Glutamatergic neuron (in vitro differentiated cells): ENCODE measurements around the gene GLCCI1. TPM values are rescaled to one million over a fixed set of nuclear protein-coding genes. Genes with fewer than 3 reads are reported as not detected.

Experiments used
- DNase-seq: peaks from one replicate; pipeline ENCODE4 v3.0.0; 2022
- H3K27ac Mint-ChIP-seq: one replicate; pipeline ENCODE4 v1.8.0; 2020; ENCODE audit warnings: mild to moderate bottlenecking, mixed read lengths, inconsistent platforms; ENCODE audit not compliant: unreplicated experiment
- H3K27me3 Mint-ChIP-seq: one replicate; pipeline ENCODE4 v1.8.0; 2020; ENCODE audit warnings: mild to moderate bottlenecking, moderate library complexity, mixed read lengths, inconsistent platforms; ENCODE audit not compliant: unreplicated experiment
- H3K36me3 Mint-ChIP-seq: one replicate; pipeline ENCODE4 v1.8.0; 2020; ENCODE audit warnings: mild to moderate bottlenecking, mixed read lengths, inconsistent platforms; ENCODE audit not compliant: unreplicated experiment
- H3K4me1 Mint-ChIP-seq: one replicate; pipeline ENCODE4 v1.8.0; 2020; ENCODE audit warnings: mild to moderate bottlenecking, low read depth, mixed read lengths, inconsistent platforms; ENCODE audit not compliant: unreplicated experiment
- H3K4me3 Mint-ChIP-seq: one replicate; pipeline ENCODE4 v1.8.0; 2020; ENCODE audit warnings: mild to moderate bottlenecking, mixed read lengths, inconsistent platforms; ENCODE audit not compliant: unreplicated experiment
- H3K9me3 Mint-ChIP-seq: one replicate; pipeline ENCODE4 v1.8.0; 2020; ENCODE audit warnings: mild to moderate bottlenecking, moderate library complexity, mixed read lengths, inconsistent platforms; ENCODE audit not compliant: unreplicated experiment
- CTCF ChIP-seq: fragments of 200-600 bp; sonication (generic); IDR thresholded peaks from one replicate; pipeline ENCODE4 v1.5.0; 2021; ENCODE audit not compliant: partially characterized antibody, unreplicated experiment
- total RNA-seq: library from RNA; stranded (reverse); fragmentation: NEBNext Ultra II Directional; extraction: Animal tissue kit (Norgen Biotek cat#: 25700); gene quantifications from one replicate; pipeline ENCODE4 v1.2.1, GENCODE V29; 2021; ENCODE audit not compliant: unreplicated experiment

GLCCI1 gene
- total RNA-seq, 1 donor from 2014 or later, result 30.7 TPM

- H3K4me1 Mint-ChIP-seq, result no peaks in the 10 kb centered on the region
- H3K27me3 Mint-ChIP-seq, result no peaks in the 10 kb centered on the region
- TF ChIP-seq CTCF, result no peak
These were observed 45.8 kb downstream of the GLCCI1 start for GRCh38 chr7:8014399-8014798.

GRCh38 chr7:8015100-8015745, 46.6 kb downstream of the GLCCI1 start:
- Mint-ChIP-seq H3K9me3 (peaks cover 3% of the 10 kb centered on the region), H3K27ac (no peak overlapping the region), H3K27me3 (no peaks in the 10 kb centered on the region), H3K4me3 (no peak overlapping the region), H3K36me3 (no peaks in the 10 kb centered on the region), H3K4me1 (no peaks in the 10 kb centered on the region)
- DNase-seq, result no peak
- TF ChIP-seq CTCF, result no peak

More at GRCh38 chr7:8014399-8014798, 45.8 kb downstream of the GLCCI1 start:
- Mint-ChIP-seq H3K9me3 (peaks cover 3% of the 10 kb centered on the region), H3K4me3 (no peak overlapping the region), H3K36me3 (no peaks in the 10 kb centered on the region), H3K27ac (no peak overlapping the region)
- no peak for DNase-seq

DNA sequence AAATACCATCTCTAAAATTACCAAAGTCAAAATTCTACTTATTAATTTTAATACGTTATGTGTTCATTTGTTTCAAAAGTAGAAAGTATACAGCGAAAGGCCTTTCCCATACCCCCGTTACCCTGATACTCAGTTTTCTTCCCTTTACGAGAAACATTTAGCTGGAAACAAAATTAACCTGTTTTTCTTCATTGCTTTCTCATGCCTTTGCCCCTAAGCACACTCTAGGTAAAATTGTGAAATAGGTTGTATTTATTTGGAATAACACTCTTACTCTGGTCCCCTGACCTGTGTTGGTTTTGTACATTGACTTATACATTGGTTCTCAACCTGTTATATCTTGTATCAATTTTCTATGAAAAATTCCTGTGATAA, 47.1 kb downstream of the GLCCI1 start:
- no peaks in the 10 kb centered on the region for H3K4me1 Mint-ChIP-seq
- TF ChIP-seq CTCF, result no peak
- no peak overlapping the region for H3K27ac Mint-ChIP-seq
- no peaks in the 10 kb centered on the region for H3K27me3 Mint-ChIP-seq
- H3K4me3 Mint-ChIP-seq, result no peak overlapping the region
- DNase-seq, result no peak
- peaks cover 3% of the 10 kb centered on the region for H3K9me3 Mint-ChIP-seq
- no peaks in the 10 kb centered on the region for H3K36me3 Mint-ChIP-seq

DNA sequence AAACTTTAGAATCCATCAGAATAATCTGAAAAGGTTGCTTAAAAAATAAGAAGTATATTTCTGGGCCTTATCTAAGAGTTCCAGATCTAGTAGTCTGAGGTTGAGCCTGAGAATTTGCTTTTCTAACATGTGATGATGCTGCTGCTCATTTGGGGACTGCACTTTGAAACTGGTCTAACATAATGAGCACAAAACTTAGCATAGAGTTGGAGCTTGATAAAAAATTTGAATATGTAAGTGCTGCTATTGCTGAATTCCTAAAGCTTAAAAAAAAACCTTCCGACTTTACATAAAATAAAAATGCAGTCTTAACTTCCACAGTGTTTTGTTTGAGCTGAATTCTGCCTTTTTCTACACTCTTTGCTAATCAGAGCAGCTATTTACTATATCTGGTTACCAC, 48.8 kb downstream of the GLCCI1 start:
- H3K4me1 Mint-ChIP-seq, result no peaks in the 10 kb centered on the region
- no peaks in the 10 kb centered on the region for H3K27me3 Mint-ChIP-seq
- no peak overlapping the region for H3K27ac Mint-ChIP-seq
- TF ChIP-seq CTCF, result no peak
- H3K36me3 Mint-ChIP-seq, result no peaks in the 10 kb centered on the region
- no peak overlapping the region for H3K4me3 Mint-ChIP-seq
- DNase-seq, result no peak
- no peaks in the 10 kb centered on the region for H3K9me3 Mint-ChIP-seq

DNA sequence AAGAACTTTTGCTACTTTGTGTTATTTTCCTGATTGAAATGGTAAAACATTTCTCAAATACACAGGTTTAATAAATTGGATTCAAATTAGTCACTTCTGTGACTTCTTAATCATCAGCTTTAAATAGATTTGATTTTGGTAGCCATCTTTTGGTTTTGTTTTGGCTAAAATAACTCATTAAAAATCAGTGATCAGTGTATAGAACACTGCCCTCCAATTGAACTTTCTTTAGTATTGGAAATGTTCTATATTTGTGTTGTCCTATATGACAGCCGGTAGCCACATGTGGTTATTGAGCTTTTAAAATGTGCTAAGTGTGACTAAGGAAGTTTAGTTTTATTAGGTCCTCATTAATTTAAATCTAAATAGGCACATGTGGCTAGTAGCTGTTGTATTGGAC, 50.4 kb downstream of the GLCCI1 start:
- H3K27me3 Mint-ChIP-seq, result no peaks in the 10 kb centered on the region
- no peaks in the 10 kb centered on the region for H3K9me3 Mint-ChIP-seq
- no peak overlapping the region for H3K4me3 Mint-ChIP-seq

More for the DNA sequence above, 50.4 kb downstream of the GLCCI1 start:
- no peaks in the 10 kb centered on the region for H3K4me1 Mint-ChIP-seq
- no peak for TF ChIP-seq CTCF
- DNase-seq, result no peak
- no peaks in the 10 kb centered on the region for H3K36me3 Mint-ChIP-seq
- no peak overlapping the region for H3K27ac Mint-ChIP-seq
